ENCODE results near the gene NEK11. TPM values are rescaled to one million over a fixed set of nuclear protein-coding genes. Genes with fewer than 3 reads are reported as not detected.

Gene NEK11, protein sequence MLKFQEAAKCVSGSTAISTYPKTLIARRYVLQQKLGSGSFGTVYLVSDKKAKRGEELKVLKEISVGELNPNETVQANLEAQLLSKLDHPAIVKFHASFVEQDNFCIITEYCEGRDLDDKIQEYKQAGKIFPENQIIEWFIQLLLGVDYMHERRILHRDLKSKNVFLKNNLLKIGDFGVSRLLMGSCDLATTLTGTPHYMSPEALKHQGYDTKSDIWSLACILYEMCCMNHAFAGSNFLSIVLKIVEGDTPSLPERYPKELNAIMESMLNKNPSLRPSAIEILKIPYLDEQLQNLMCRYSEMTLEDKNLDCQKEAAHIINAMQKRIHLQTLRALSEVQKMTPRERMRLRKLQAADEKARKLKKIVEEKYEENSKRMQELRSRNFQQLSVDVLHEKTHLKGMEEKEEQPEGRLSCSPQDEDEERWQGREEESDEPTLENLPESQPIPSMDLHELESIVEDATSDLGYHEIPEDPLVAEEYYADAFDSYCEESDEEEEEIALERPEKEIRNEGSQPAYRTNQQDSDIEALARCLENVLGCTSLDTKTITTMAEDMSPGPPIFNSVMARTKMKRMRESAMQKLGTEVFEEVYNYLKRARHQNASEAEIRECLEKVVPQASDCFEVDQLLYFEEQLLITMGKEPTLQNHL
- 1.3 TPM in 2 replicates for polyA plus RNA-seq (2014; cell fraction: cytosol; rRNA removed)
- 1.5 and 2.2 TPM in 2 replicates for polyA plus RNA-seq (2014; cell fraction: nucleus; rRNA removed)

DNA sequence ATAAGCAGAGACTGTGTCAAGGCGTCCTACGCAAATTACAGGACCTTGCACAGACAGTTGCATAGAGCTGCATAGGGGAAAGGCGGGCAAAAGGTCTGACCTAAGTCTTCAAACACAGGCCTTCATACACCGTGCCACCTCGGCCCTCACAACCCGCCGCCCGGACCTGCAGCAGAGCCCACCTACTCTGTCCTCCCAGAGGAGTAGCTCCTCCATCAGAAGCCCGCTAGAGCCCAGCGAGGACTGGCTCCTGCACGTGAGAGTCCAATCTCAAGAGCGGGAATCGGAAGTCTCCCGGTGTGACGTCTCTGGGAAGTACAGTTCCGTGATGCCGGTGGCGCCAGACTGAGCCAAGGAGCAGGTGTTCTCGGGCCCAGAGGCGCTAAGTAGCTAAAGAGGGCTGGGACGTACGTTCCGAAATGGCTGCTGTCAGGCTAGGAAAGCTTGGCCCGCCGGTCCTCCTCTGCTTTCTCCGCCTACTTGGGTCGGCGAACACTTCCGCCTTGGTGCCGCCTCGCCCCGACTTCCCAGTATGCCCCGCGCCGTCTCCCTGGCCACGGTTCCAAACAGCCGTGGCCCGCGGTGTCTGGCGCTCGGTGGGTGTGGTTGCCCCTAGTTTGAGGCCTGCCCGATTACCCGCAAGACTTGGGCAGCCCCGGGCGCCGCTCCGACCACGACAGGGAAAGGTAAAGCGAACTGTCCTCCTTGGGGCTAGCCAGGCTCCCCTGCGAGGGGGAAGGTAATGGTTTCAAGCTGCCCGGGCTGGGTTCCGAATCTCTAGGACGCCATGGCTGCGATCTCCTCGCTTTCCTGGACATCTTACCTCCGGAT, at the start of gene NEK11, which contains the start of gene ASTE1:
Gene NEK11, plus strand, starts transcription at position 557 of the 831 bp plus-strand sequence. CDS start 2,832 bp downstream, outside the sequence.
Gene ASTE1, minus strand, starts transcription at position 505 of the 831 bp plus-strand sequence. CDS start 1,519 bp downstream, outside the sequence.
- peak; percentile 84 for DNase-seq (ENCODE audit: low spot score)

DNA sequence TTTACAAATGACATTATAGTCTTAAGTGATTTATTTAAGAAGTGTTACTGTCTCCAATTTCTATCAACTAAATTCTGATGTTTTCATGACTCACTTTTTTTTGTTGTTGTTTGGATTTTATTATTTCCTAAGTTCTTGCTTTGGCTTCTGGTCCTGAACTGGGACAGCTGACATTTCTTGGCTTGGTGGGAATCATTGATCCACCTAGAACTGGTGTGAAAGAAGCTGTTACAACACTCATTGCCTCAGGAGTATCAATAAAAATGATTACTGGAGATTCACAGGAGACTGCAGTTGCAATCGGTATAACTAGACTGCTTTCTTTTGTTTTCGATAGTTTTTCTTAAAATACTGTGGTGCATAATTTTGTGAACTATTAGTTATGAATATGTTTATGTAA, 47.6 kb upstream of the NEK11 start:
- no peak for DNase-seq (ENCODE audit: low spot score)

DNA sequence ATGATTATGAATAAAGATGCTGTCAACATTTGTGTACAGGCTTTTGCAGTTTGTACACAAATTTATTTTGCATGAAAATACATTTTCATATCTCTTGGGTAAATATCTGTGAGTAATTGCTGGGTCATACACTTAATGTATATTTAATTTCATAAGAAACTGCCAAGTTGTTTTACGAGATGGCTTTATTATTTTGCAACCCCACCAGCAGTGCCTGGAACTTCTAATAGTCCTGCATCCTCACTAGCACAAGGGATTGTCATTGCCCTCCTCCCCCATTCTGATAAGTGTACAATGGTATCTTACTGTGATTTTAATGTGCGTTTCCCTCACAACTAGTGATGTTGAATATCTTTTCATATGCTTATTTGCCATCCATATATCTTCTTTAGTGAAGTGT, 45.2 kb upstream of the NEK11 start:
- DNase-seq (ENCODE audit: low spot score): no peak

GRCh38 chr3:130990282-130990681, 36.4 kb upstream of the NEK11 start:
- no peak for DNase-seq (ENCODE audit: low spot score)

- DNase-seq (ENCODE audit: low spot score): no peak
These were observed 35.6 kb upstream of the NEK11 start for GRCh38 chr3:130991126-130991525.

DNA sequence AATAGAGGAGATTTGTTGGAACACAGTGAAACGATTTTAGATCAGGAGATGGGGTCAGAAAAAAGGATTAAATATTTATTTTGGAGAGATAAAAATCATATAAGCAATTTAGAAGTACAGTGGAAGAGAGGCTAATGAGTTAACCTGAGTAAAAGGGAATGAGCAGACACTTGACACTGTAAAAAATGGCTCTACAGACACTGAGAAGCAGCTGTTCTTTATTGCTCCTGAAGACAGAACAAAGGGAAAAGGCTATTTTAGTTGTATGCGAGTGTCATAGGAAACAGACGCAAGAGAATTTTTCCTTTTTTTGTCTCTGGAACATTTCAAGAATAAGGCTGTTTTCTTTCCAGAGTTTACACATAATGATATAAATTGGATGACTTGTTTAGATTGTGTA, 34.3 kb upstream of the NEK11 start:
- DNase-seq (ENCODE audit: low spot score): no peak

GRCh38 chr3:130997289-130997688, 29.4 kb upstream of the NEK11 start:
- DNase-seq (ENCODE audit: low spot score): no peak

DNA sequence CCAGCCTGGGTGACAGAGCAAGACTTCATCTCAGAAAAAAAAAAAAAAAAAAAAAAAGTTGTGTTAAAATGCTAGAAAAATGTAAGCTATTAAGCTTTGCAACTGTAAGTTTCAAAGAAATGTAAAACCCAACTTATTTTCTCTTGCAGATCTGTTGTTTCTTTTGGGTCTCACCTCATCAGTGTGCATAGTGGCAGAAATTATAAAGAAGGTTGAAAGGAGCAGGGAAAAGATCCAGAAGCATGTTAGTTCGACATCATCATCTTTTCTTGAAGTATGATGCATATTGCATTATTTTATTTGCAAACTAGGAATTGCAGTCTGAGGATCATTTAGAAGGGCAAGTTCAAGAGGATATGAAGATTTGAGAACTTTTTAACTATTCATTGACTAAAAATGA, 25.6 kb upstream of the NEK11 start:
- DNase-seq (ENCODE audit: low spot score): no peak

DNA sequence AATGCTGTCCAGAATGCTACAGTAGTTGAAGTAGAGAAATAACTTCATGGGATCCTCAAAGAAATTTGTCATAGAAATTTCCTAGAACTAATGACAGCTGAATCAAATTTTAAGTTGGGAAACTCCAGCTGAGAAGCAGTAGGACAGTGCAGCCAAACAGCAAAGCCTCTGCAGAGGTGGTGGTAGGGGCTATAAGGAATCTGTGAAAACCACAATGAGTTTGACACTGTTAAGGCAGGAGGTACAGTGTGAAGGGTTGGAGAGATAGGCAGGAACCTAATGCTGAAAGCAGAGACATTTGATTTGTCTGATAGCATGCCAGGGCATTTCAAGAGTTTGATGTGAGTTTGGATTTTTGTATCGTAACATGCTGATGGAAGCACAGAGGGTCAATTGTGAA, 22.1 kb upstream of the NEK11 start:
- DNase-seq (ENCODE audit: low spot score): no peak

DNA sequence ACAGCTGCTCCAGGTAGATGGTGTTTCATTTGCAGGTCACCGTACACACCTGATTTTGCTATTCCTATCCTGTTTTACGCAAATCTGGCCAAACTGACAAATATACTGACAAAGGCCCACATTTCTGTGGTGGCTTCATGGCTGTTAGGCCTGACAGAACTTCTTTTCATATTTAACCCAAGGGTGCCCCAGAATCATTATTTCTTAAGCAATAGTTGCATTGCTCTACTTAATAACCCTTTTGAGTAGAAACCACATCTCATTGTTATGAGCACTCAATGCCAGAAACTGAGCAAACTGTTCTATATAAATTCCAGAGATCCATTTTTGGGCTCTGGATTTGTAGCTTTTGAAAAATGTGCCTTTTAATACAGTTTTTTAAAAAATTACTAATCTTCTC, 19.4 kb upstream of the NEK11 start:
- no peak for DNase-seq (ENCODE audit: low spot score)

GRCh38 chr3:131007782-131008181, 18.9 kb upstream of the NEK11 start:
- no peak for DNase-seq (ENCODE audit: low spot score)

DNA sequence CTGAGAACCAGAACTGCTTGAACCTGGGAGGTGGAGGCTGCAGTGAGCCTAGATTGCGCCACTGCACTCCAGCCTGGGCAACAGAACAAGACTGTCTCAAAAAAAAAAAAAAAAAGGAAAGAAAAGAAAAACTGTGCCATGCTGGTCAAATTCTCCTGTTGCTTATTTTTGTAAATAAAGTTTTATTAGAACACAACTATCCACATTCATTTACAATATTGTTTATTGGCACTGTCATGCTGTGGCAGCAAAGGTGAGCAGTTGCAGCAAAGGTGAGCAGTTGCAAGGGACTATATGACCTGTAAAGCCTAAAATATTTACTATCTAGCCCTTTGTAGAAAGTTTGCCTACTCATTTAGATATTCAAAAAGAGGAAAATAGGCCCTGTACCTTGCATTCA, 18.4 kb upstream of the NEK11 start:
- DNase-seq (ENCODE audit: low spot score): no peak

DNA sequence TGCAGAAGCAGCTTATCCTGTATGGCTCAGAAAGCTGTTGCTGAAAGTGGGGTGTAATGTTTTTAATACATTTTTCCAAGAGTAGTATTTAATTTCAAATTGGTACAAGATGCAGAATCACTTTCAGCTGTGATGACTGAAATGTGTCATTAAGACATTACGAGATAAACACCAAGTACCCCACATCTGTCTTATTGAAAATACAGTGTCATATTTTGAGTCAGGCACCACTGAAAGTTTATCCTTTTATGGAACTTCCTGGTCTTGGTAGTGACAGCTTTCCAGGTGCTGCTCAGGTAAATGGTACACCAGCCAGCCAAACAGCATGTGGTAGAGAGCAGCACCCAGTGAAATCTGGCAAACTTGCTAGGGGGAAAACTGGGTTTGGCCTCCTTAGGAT, 17.0 kb upstream of the NEK11 start:
- DNase-seq (ENCODE audit: low spot score): no peak

DNA sequence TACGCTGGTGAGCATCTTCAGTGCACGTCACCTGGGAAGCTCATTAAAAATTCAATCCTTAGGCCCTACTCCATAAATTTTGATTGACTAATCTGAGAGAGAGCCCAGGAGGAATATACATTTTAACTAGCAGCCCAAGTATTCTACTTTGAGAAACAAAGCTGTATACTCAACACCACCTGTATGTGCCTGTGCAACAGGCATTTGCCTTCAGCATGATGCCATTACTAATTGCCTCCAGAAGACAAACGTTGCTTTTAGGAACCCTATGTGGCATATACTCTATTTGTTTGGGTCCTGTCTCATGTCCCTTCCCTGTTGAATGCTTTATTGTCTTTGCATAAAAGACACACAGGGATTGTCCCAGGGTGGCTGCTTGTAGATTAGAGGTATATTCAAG, 7.7 kb upstream of the NEK11 start:
- DNase-seq (ENCODE audit: low spot score): no peak

- no peak for DNase-seq (ENCODE audit: low spot score)
These were observed 6.5 kb upstream of the NEK11 start for GRCh38 chr3:131020122-131020693.

- DNase-seq (ENCODE audit: low spot score): no peak
These were observed 1.1 kb upstream of the NEK11 start for GRCh38 chr3:131025539-131025938.

DNA sequence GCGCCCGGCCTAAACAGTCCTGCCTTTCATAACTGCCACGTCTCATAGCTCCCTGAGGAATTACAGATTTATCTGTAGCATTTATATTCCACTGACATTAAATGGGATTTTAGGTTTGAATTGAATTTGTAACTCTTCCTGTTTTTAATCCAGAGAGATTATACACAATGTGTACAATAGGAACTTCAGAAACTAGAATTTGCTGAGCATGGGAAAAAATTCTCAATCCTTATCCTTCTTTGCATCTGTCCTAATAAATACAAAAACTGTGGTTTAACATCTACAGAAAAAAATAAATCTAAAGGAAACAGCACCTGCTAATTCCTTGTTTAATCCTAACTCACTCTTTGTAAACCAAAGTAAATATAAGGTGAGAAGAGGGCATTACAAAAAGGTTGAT, 2.2 kb downstream of the NEK11 start:
- no peak for DNase-seq (ENCODE audit: low spot score)

DNA sequence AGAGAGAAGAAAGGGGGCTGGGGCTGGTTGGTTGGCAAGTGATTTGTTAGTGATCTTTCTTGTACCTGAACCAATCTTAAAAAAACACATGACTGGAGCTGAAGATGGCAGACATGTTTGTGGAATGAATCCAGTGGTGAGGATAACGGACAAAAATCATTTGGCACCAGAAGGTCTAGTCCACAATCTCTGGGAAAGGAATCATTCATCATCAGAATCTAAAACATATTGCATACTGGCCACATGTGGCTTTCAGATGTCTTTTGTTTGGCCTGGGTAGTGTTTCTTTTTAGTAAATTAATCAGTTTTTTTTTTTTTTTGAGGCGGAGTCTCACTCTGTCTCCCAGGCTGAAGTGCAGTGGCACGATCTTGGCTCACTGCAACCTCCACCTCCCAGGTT, 5.0 kb downstream of the NEK11 start:
- no peak for DNase-seq (ENCODE audit: low spot score)

DNA sequence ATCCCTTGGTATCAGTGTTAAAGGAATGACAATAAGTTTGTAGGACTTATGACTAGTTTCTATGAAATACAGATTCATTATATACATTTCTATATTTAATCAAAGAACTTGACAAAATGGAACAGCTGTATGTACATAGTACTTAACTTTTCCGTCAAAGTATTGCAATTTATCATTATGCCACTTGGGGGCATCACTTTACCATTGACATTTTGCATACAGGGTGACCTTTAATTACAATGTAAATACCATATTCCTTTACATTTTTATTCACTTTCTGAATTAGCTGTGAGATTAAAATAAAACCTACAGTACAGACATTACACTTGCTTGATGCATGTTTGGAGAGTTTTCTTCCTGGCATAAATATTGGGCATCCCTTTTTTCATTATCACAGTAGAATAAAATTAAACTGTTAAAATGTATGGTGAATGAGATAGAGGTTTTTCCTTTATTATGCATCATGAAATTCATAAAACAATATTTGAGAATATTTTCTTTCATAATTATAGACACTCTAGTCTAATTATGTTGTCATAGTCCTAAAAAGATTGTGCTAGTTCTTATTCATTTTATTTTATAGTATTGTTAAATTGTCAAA, 6.9 kb downstream of the NEK11 start:
- DNase-seq (ENCODE audit: low spot score): peak; percentile 50

DNA sequence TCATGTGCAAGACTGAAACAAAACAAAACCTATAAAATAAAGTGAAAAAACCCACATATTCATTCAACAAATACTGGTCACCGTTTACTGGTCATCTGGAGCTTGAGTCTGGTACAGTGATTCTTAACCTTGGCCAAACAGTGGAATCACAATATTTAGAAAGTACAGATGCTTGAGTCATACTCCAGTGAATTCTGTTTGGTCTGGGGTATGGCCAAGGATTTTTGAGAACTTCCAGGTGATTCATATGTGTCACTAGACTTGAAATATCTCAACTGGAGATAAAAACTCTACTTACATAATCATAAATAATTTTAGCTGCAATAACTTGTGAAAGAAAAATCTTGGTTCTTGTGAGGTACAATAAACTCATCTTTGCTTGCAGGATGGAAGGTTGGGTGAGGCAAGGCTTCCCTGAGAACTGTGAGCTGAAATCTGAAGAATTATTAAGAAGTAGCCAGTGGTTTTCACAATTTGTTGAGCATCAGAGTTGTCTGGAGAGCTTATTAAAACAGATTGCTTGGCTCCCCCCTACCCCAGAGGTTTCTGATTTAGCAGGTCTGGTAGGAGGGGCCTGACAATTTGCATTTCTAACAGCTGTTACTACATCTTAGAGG, 9.6 kb downstream of the NEK11 start:
- DNase-seq (ENCODE audit: low spot score): no peak

GRCh38 chr3:131036986-131037385, 10.3 kb downstream of the NEK11 start:
- no peak for DNase-seq (ENCODE audit: low spot score)
